CD4-positive, alpha-beta T cell (primary cell): ENCODE results near the gene ZNF438. TPM values are rescaled to one million over a fixed set of nuclear protein-coding genes. Genes with fewer than 3 reads are reported as not detected.

Experiments
- ATAC-seq: fragments of 200-7000 bp; cut with Tn5 transposase; one replicate; pipeline ENCODE4 v1.10.0; 2022; ENCODE audit warnings: mild to moderate bottlenecking; ENCODE audit not compliant: poor library complexity
- CTCF ChIA-PET: fragments of 350-600 bp; sonication (Branson Sonifier 250); formaldehyde crosslinking; loops from one replicate; lab custom pipeline; 2021; ENCODE audit warnings: antibody characterized with exemption, inconsistent platforms; lab: Charles Lee
- POLR2A ChIA-PET: fragments of 350-600 bp; sonication (Branson Sonifier 250); formaldehyde crosslinking; loops from one replicate; lab custom pipeline; 2021; ENCODE audit warnings: antibody characterized with exemption, inconsistent platforms; lab: Charles Lee
- DNase-seq, 14 experiments: peaks; one replicate each; pipeline ENCODE4 v3.0.0-alpha.2; 2013 to 2020; ENCODE audit warnings: mixed read lengths in 2 of 14
- H3K27ac ChIP-seq, 2 donors: one replicate each; pipeline versions ENCODE4 v1.5.1 to v1.7.0; 2013; ENCODE audit warnings: low read length in 2 of 2, low read depth in 1 of 2, mild to moderate bottlenecking in 1 of 2
- H3K27me3 ChIP-seq, 2 experiments: 1 replicate in 1 of 2; 2 replicates in 1 of 2; pipeline versions ENCODE4 v1.6.1 to v1.7.0; 2013; ENCODE audit warnings: low read length in 2 of 2, control low read depth in 1 of 2, mild to moderate bottlenecking in 1 of 2, moderate library complexity in 1 of 2; ENCODE audit not compliant: insufficient read depth in 2 of 2, control insufficient read depth in 1 of 2
- H3K36me3 ChIP-seq: one replicate; pipeline ENCODE4 v1.6.1; 2013; ENCODE audit warnings: low read length, control low read depth; ENCODE audit not compliant: insufficient read depth
- H3K4me1 ChIP-seq: one replicate; pipeline ENCODE4 v1.6.1; 2013; ENCODE audit warnings: low read length, control low read depth; ENCODE audit not compliant: insufficient read depth
- H3K4me3 ChIP-seq: one replicate; pipeline ENCODE4 v1.5.1; 2013; ENCODE audit warnings: mild to moderate bottlenecking, low read length, moderate library complexity
- H3K9me3 ChIP-seq, 2 experiments: 1 replicate in 1 of 2; 2 replicates in 1 of 2; pipeline versions ENCODE4 v1.6.1 to v1.7.0; 2013; ENCODE audit warnings: low read length in 2 of 2, mild to moderate bottlenecking in 2 of 2, control low read depth in 1 of 2, moderate library complexity in 1 of 2; ENCODE audit not compliant: control insufficient read depth in 1 of 2, insufficient read depth in 1 of 2
- H3K27ac Mint-ChIP-seq: one replicate; pipeline ENCODE4 v1.8.0; 2020; ENCODE audit warnings: mixed read lengths
- H3K27me3 Mint-ChIP-seq: one replicate; pipeline ENCODE4 v1.8.0; 2021; ENCODE audit warnings: mixed read lengths
- H3K36me3 Mint-ChIP-seq: one replicate; pipeline ENCODE4 v1.8.0; 2021; ENCODE audit warnings: low read depth, mixed read lengths
- H3K4me1 Mint-ChIP-seq: one replicate; pipeline ENCODE4 v1.8.0; 2021; ENCODE audit warnings: low read depth, mixed read lengths
- H3K4me3 Mint-ChIP-seq: one replicate; pipeline ENCODE4 v1.8.0; 2020; ENCODE audit warnings: mild to moderate bottlenecking, mixed read lengths
- H3K9me3 Mint-ChIP-seq: one replicate; pipeline ENCODE4 v1.8.0; 2020; ENCODE audit warnings: mixed read lengths
- CTCF ChIP-seq: fragments of 200-600 bp; IDR thresholded peaks from one replicate; pipeline ENCODE4 v1.8.0; 2022; ENCODE audit warnings: antibody characterized with exemption, mild to moderate bottlenecking
- intact Hi-C, 2 experiments: fragments of 100-400 bp; cut with DNase I in 1 of 2; cut with micrococcal nuclease in 1 of 2; formaldehyde crosslinking; loops; one replicate each; pipeline versions ENCODE4 v1.15.1 to v1.9.0; 2023 to 2025; cut with DNase I, micrococcal nuclease
- total RNA-seq, 174 experiments: library from RNA in 2 of 174; stranded (reverse) in 2 of 174; gene quantifications; one replicate each; pipeline ENCODE4 v1.2.3 and lab custom pipeline; 2021 to 2026

The ZNF438 gene
- total RNA-seq, 2 experiments from 2014 or later = 1.9 to 2.0 TPM

- H3K9me3 ChIP-seq = no peaks in the 10 kb centered on the region
- no peaks in the 10 kb centered on the region for H3K36me3 Mint-ChIP-seq
- no peaks in the 10 kb centered on the region for H3K4me1 ChIP-seq
- intact Hi-C loops = no loop called here
- no peak overlapping the region for H3K4me3 Mint-ChIP-seq
- ATAC-seq = no peak
- H3K27me3 Mint-ChIP-seq = no peaks in the 10 kb centered on the region
- no peak for TF ChIP-seq CTCF
- H3K9me3 Mint-ChIP-seq = no peaks in the 10 kb centered on the region
- peaks cover 22% of the 10 kb centered on the region for H3K4me1 Mint-ChIP-seq
- ChIA-PET CTCF (no interaction called here), POLR2A (interaction anchor here (1.0 kb wide), 1 partner anchor 182 kb away, joined by 3 read pairs; no protein-coding TSS in a partner anchor)
- H3K27ac Mint-ChIP-seq = no peak overlapping the region
- no peak overlapping the region for H3K27ac ChIP-seq
- no peak overlapping the region for H3K4me3 ChIP-seq
- H3K36me3 ChIP-seq = no peaks in the 10 kb centered on the region
- DNase-seq = no peak
- H3K27me3 ChIP-seq = no peaks in the 10 kb centered on the region
Observed at GRCh38 chr10:30967650-30968410, 63.8 kb downstream of the ZNF438 start.

GRCh38 chr10:30963992-30964930 is 67.4 kb downstream of the ZNF438 start:
- Histone ChIP-seq H3K27me3 (no peaks in the 10 kb centered on the region), H3K36me3 (no peaks in the 10 kb centered on the region), H3K27ac (no peak overlapping the region), H3K9me3 (no peaks in the 10 kb centered on the region), H3K4me1 (no peaks in the 10 kb centered on the region), H3K4me3 (no peak overlapping the region)
- no peak for TF ChIP-seq CTCF
- Mint-ChIP-seq H3K27me3 (no peaks in the 10 kb centered on the region), H3K4me3 (no peak overlapping the region), H3K27ac (no peak overlapping the region), H3K9me3 (peaks cover 2% of the 10 kb centered on the region), H3K4me1 (peaks cover 22% of the 10 kb centered on the region), H3K36me3 (no peaks in the 10 kb centered on the region)
- DNase-seq (no peak), ATAC-seq (no peak)
- intact Hi-C loops = no loop called here
- ChIA-PET CTCF (no interaction called here), POLR2A (no interaction called here)

- H3K4me1 ChIP-seq = no peaks in the 10 kb centered on the region
- no peaks in the 10 kb centered on the region for H3K36me3 ChIP-seq
- peaks cover 2% of the 10 kb centered on the region for H3K9me3 Mint-ChIP-seq
- no peaks in the 10 kb centered on the region for H3K27me3 Mint-ChIP-seq
- no peak overlapping the region for H3K4me3 ChIP-seq
- no peak for ATAC-seq
- no peak overlapping the region for H3K27ac ChIP-seq
- peaks cover 15% of the 10 kb centered on the region for H3K4me1 Mint-ChIP-seq
- H3K4me3 Mint-ChIP-seq = no peak overlapping the region
- no peak overlapping the region for H3K27ac Mint-ChIP-seq
- H3K9me3 ChIP-seq = no peaks in the 10 kb centered on the region
- intact Hi-C loops = no loop called here
- ChIA-PET POLR2A (interaction anchor here (0.6 kb wide), 1 partner anchor 178 kb away, joined by 3 read pairs; no protein-coding TSS in a partner anchor), CTCF (no interaction called here)
- TF ChIP-seq CTCF = no peak
- DNase-seq = no peak
- peaks cover under 1% of the 10 kb centered on the region for H3K36me3 Mint-ChIP-seq
- H3K27me3 ChIP-seq = no peaks in the 10 kb centered on the region
Observed at GRCh38 chr10:30962522-30962921, 69.1 kb downstream of the ZNF438 start.
